GM23248 (cell line): ENCODE measurements around the gene ALDH3A1.

Experiments used
- EZH2 ChIP-seq: fragments of 200-600 bp; sonication (generic); IDR thresholded peaks from 2 replicates; pipeline ENCODE4 v1.6.1; 2018; ENCODE audit warnings: antibody characterized with exemption, mild to moderate bottlenecking; ENCODE audit not compliant: insufficient read depth, poor library complexity, severe bottlenecking
- EZH2phosphoT487 ChIP-seq: fragments of 200-600 bp; sonication (generic); IDR thresholded peaks from 2 replicates; pipeline ENCODE4 v1.6.1; 2018; ENCODE audit warnings: antibody characterized with exemption, moderate library complexity, mild to moderate bottlenecking, low read depth; ENCODE audit not compliant: insufficient read depth

- TF ChIP-seq EZH2 (no peak), EZH2phosphoT487 (no peak)
Observed at GRCh38 chr17:19709841-19710240, 38.3 kb downstream of the ALDH3A1 start.
